Neuronal stem cell (in vitro differentiated cells): ENCODE measurements around the gene CCT8. TPM values are rescaled to one million over a fixed set of nuclear protein-coding genes. Genes with fewer than 3 reads are reported as not detected.

Source experiments
- DNase-seq: peaks from one replicate; pipeline ENCODE4 v3.0.0-alpha.2; 2013; ENCODE audit warnings: low spot score
- H2AFZ ChIP-seq: one replicate; pipeline ENCODE4 v1.6.1; 2013; ENCODE audit warnings: mild to moderate bottlenecking, low read length, inconsistent platforms
- H2AK5ac ChIP-seq: 2 replicates; pipeline ENCODE4 v1.6.1; 2013; ENCODE audit warnings: low read depth, mild to moderate bottlenecking, inconsistent platforms, low read length, moderate library complexity, mixed read lengths
- H2BK120ac ChIP-seq: 2 replicates; pipeline ENCODE4 v1.6.1; 2013; ENCODE audit warnings: low read depth, mild to moderate bottlenecking, inconsistent platforms, low read length, moderate library complexity, mixed read lengths
- H2BK12ac ChIP-seq: one replicate; pipeline ENCODE4 v1.6.1; 2013; ENCODE audit warnings: low read length, inconsistent platforms
- H2BK15ac ChIP-seq: 2 replicates; pipeline ENCODE4 v1.6.1; 2013; ENCODE audit warnings: mild to moderate bottlenecking, low read length, inconsistent platforms, mixed read lengths
- H2BK5ac ChIP-seq: one replicate; pipeline ENCODE4 v1.6.1; 2013; ENCODE audit warnings: inconsistent platforms, mild to moderate bottlenecking, low read length, moderate library complexity
- H3K14ac ChIP-seq: one replicate; pipeline ENCODE4 v1.6.1; 2013; ENCODE audit warnings: low read length, inconsistent platforms
- H3K18ac ChIP-seq: 2 replicates; pipeline ENCODE4 v1.6.1; 2013; ENCODE audit warnings: low read length, inconsistent platforms
- H3K23ac ChIP-seq: 2 replicates; pipeline ENCODE4 v1.6.1; 2013; ENCODE audit warnings: low read depth, mild to moderate bottlenecking, mixed read lengths, low read length, inconsistent platforms; ENCODE audit not compliant: poor library complexity
- H3K27ac ChIP-seq: replicated peaks from 3 replicates; pipeline ENCODE4 v1.5.1; 2013; ENCODE audit warnings: low read length, inconsistent platforms
- H3K27me3 ChIP-seq, 3 experiments: 2 replicates each; pipeline ENCODE4 v1.6.1; 2013; ENCODE audit warnings: low read length in 3 of 3, mild to moderate bottlenecking in 2 of 3, inconsistent platforms in 1 of 3, low read depth in 1 of 3, mixed read lengths in 1 of 3, moderate library complexity in 1 of 3; ENCODE audit not compliant: control insufficient read depth in 3 of 3, insufficient read depth in 3 of 3
- H3K36me3 ChIP-seq, 2 donors: replicated peaks in 1 of 2; 2 replicates each; pipeline ENCODE4 v1.6.1; 2013; ENCODE audit warnings: low read length in 2 of 2; ENCODE audit not compliant: control insufficient read depth in 2 of 2, insufficient read depth in 2 of 2
- H3K4ac ChIP-seq: 2 replicates; pipeline ENCODE4 v1.6.1; 2013; ENCODE audit warnings: inconsistent platforms, mild to moderate bottlenecking, low read length, moderate library complexity
- H3K4me1 ChIP-seq, 2 donors: 1 replicate in 1 of 2; 2 replicates in 1 of 2; pipeline ENCODE4 v1.6.1; 2013; ENCODE audit warnings: low read length in 2 of 2, low read depth in 1 of 2; ENCODE audit not compliant: control insufficient read depth in 2 of 2, insufficient read depth in 1 of 2
- H3K4me2 ChIP-seq: one replicate; pipeline ENCODE4 v1.6.1; 2013; ENCODE audit warnings: mild to moderate bottlenecking, low read length, inconsistent platforms; ENCODE audit not compliant: insufficient read depth, poor library complexity, severe bottlenecking
- H3K4me3 ChIP-seq, 2 donors: 2 replicates each; pipeline ENCODE4 v1.5.1; 2013; ENCODE audit warnings: low read length in 2 of 2, mild to moderate bottlenecking in 2 of 2, inconsistent platforms in 1 of 2, moderate library complexity in 1 of 2
- H3K79me1 ChIP-seq: one replicate; pipeline ENCODE4 v1.6.1; 2013; ENCODE audit warnings: low read depth, mild to moderate bottlenecking, inconsistent platforms, low read length, moderate library complexity
- H3K9ac ChIP-seq: one replicate; pipeline ENCODE4 v1.6.1; 2013; ENCODE audit warnings: mild to moderate bottlenecking, low read depth, low read length, inconsistent platforms; ENCODE audit not compliant: poor library complexity
- H3K9me3 ChIP-seq, 2 donors: replicated peaks in 1 of 2; 2 replicates each; pipeline versions ENCODE3 to v1.6.1; 2013; ENCODE audit warnings: low read length in 2 of 2, mild to moderate bottlenecking in 2 of 2, inconsistent platforms in 1 of 2, low read depth in 1 of 2, mixed read lengths in 1 of 2, moderate library complexity in 1 of 2; ENCODE audit not compliant: control insufficient read depth in 2 of 2, insufficient read depth in 1 of 2
- H4K8ac ChIP-seq: one replicate; pipeline ENCODE4 v1.6.1; 2013; ENCODE audit warnings: low read depth, mild to moderate bottlenecking, inconsistent platforms, low read length, moderate library complexity
- H4K91ac ChIP-seq: one replicate; pipeline ENCODE4 v1.6.1; 2013; ENCODE audit warnings: low read length, low read depth, mild to moderate bottlenecking, inconsistent platforms; ENCODE audit not compliant: poor library complexity
- WGBS, 2 donors: extraction: QIAGEN DNeasy Blood & Tissue Kit; methylation state at CpG; one replicate each; pipeline ENCODE4 v1.1.7; 2013; ENCODE audit warnings: missing lambda C conversion rate in 2 of 2, mixed read lengths in 1 of 2; ENCODE audit not compliant: insufficient read length in 2 of 2, insufficient replicate concordance in 1 of 2; ENCODE audit errors: extremely low coverage in 2 of 2; 5-methylcytosine and 5-hydroxymethylcytosine counted together
- polyA plus RNA-seq, 2 experiments: library from polyadenylated mRNA; stranded (reverse); fragments of 200-250 nt; gene quantifications; one replicate each; pipeline ENCODE4 v1.2.3, GENCODE V29; 2013

Gene CCT8
- 277 TPM for polyA plus RNA-seq (2013, experiment 1 of 2)
- polyA plus RNA-seq (2013, experiment 2 of 2), result 277 TPM

GRCh38 chr21:29073222-29074006 lies at the start of gene CCT8:
CCT8 (minus strand) TSS chr21:29073648; CDS start chr21:29073590, 58 bp downstream.
- Histone ChIP-seq H2AFZ (peak within 1 kb of the TSS; percentile 86), H3K14ac (no peak within 1 kb of the TSS), H4K91ac (no peak within 1 kb of the TSS), H3K4ac (no peak within 1 kb of the TSS), H3K18ac (peak within 1 kb of the TSS; percentile 97), H3K36me3 (peaks cover 0 to 33% of the 10 kb centered on the region in 2 donors), H2BK12ac (no peak within 1 kb of the TSS), H3K9ac (peak within 1 kb of the TSS; percentile 99), H3K27me3 (no peaks in the 10 kb centered on the region), H3K27ac (peak within 1 kb of the TSS; percentile 70), H3K4me3 (peak within 1 kb of the TSS; percentile 75 to 95), H2AK5ac (no peak within 1 kb of the TSS), H4K8ac (no peak within 1 kb of the TSS), H2BK5ac (peak within 1 kb of the TSS; percentile 49), H3K4me1 (peaks cover 4 to 10% of the 10 kb centered on the region in 2 donors), H2BK120ac (no peak within 1 kb of the TSS), H3K23ac (peak within 1 kb of the TSS; percentile 90), H3K9me3 (no peaks in the 10 kb centered on the region), H3K79me1 (peaks cover 3% of the 10 kb centered on the region), H2BK15ac (no peak within 1 kb of the TSS), H3K4me2 (peak within 1 kb of the TSS; percentile 66)
- DNase-seq, result peak; percentile 98
- WGBS, 2 donors, result no CpG with 5 or more reads among the region's 62 CpGs

GRCh38 chr21:29121759-29122158 lies 48.3 kb upstream of the CCT8 start:
- Histone ChIP-seq H3K27ac (no peak overlapping the region), H3K79me1 (no peaks in the 10 kb centered on the region), H4K8ac (no peak overlapping the region), H2BK12ac (no peak overlapping the region), H2BK5ac (no peak overlapping the region), H3K4me3 (no peak overlapping the region), H3K9me3 (peaks cover 0 to 4% of the 10 kb centered on the region in 2 donors), H2AFZ (no peak overlapping the region), H3K4ac (no peak overlapping the region), H3K4me2 (no peak overlapping the region), H3K4me1 (no peaks in the 10 kb centered on the region), H3K14ac (no peak overlapping the region), H2AK5ac (no peak overlapping the region), H3K9ac (no peak overlapping the region), H3K18ac (no peak overlapping the region), H4K91ac (no peak overlapping the region), H3K36me3 (no peaks in the 10 kb centered on the region), H2BK120ac (no peak overlapping the region), H2BK15ac (no peak overlapping the region), H3K23ac (no peak overlapping the region), H3K27me3 (no peaks in the 10 kb centered on the region)
- WGBS, 2 donors, result no CpG with 5 or more reads among the region's 1 CpG
- no peak for DNase-seq

GRCh38 chr21:29117372-29117955 lies 44.0 kb upstream of the CCT8 start:
- H2BK5ac ChIP-seq, result no peak overlapping the region
- H4K91ac ChIP-seq, result no peak overlapping the region
- no peak overlapping the region for H3K4me2 ChIP-seq
- H3K4me1 ChIP-seq, result no peaks in the 10 kb centered on the region
- no peak overlapping the region for H4K8ac ChIP-seq
- H2AFZ ChIP-seq, result no peak overlapping the region
- H3K27me3 ChIP-seq, result no peaks in the 10 kb centered on the region
- no peak overlapping the region for H3K14ac ChIP-seq
- H3K9ac ChIP-seq, result no peak overlapping the region
- no peaks in the 10 kb centered on the region for H3K79me1 ChIP-seq
- H2AK5ac ChIP-seq, result no peak overlapping the region
- no peak overlapping the region for H3K4me3 ChIP-seq
- no peaks in the 10 kb centered on the region for H3K36me3 ChIP-seq
- no peak overlapping the region for H2BK120ac ChIP-seq
- no peak overlapping the region for H3K18ac ChIP-seq
- no peak for DNase-seq
- no CpG with 5 or more reads among the region's 3 CpGs for WGBS, 2 donors
- H3K9me3 ChIP-seq, result peaks cover 0 to 2% of the 10 kb centered on the region in 2 donors
- no peak overlapping the region for H3K27ac ChIP-seq
- no peak overlapping the region for H2BK12ac ChIP-seq
- no peak overlapping the region for H2BK15ac ChIP-seq
- H3K4ac ChIP-seq, result no peak overlapping the region
- H3K23ac ChIP-seq, result no peak overlapping the region

- H2BK5ac ChIP-seq, result no peak overlapping the region
- no peak overlapping the region for H3K18ac ChIP-seq
- H3K9me3 ChIP-seq, result peaks cover 0 to 2% of the 10 kb centered on the region in 2 donors
- no peak overlapping the region for H3K4me2 ChIP-seq
- no peaks in the 10 kb centered on the region for H3K79me1 ChIP-seq
- no peak overlapping the region for H2AK5ac ChIP-seq
- no peak overlapping the region for H3K23ac ChIP-seq
- no peak overlapping the region for H2AFZ ChIP-seq
- no peak overlapping the region for H2BK15ac ChIP-seq
- no peak overlapping the region for H2BK12ac ChIP-seq
- no peak overlapping the region for H3K14ac ChIP-seq
- H3K4ac ChIP-seq, result no peak overlapping the region
- H4K91ac ChIP-seq, result no peak overlapping the region
- H3K36me3 ChIP-seq, result no peaks in the 10 kb centered on the region
- no CpG with 5 or more reads among the region's 8 CpGs for whole genome bisulfite sequencing, 2 donors
- no peak overlapping the region for H3K27ac ChIP-seq
- H4K8ac ChIP-seq, result no peak overlapping the region
- no peak overlapping the region for H3K4me3 ChIP-seq
- no peak overlapping the region for H3K9ac ChIP-seq
- no peaks in the 10 kb centered on the region for H3K27me3 ChIP-seq
- no peak for DNase-seq
- no peaks in the 10 kb centered on the region for H3K4me1 ChIP-seq
- H2BK120ac ChIP-seq, result no peak overlapping the region
Measured at GRCh38 chr21:29115899-29116298, 42.5 kb upstream of the CCT8 start.
